NCI-H460 (cell line): ENCODE data around the gene C13orf42. TPM values are rescaled to one million over a fixed set of nuclear protein-coding genes. Genes with fewer than 3 reads are reported as not detected.

Experiments used
- DNase-seq: peaks from one replicate; pipeline ENCODE4 v3.0.0-alpha.2; 2016; ENCODE audit warnings: low read depth; ENCODE audit errors: extremely low read depth
- total RNA-seq: library from RNA; depleted of rRNA; stranded (reverse); fragments of >200 nt; shearing (Covaris generic); gene quantifications from 2 replicates; pipeline ENCODE4 v1.2.3, GENCODE V29; 2014

The C13orf42 gene
- total RNA-seq, 1 experiment from 2014 or later, result 0.12 TPM

DNA sequence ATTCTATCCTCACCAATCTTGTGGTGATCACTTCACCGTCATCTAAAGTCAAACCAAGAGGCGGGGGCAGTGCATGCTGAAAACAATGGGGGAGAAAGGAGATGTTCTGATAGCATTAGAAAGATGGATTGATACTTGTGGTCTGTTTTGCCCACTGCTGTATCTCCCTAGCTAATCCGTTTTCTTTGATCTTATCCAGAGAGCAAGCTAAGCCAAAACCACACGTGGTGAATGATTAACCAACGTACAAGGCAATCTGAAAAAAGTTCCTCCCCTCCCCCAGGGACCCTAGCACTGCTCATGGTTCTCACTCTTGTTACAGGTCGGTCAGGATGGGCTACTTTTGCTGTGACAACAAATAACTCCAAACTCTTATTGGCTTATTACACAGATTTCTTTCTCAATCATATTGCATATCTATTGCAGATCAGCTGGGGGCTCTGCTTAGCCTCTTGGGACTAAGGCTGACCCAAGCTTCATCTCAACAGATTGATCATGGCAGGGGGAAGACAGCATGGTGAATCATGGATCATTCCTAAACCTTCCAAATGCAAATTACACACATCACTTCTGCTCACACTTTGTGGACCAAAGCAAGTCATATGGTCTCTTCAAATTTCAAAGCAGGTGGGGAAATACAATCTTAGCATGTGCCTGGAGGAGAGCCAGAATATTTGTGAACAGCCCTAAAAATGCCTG is 11.9 kb upstream of the C13orf42 start:
- no peak for DNase-seq

DNA sequence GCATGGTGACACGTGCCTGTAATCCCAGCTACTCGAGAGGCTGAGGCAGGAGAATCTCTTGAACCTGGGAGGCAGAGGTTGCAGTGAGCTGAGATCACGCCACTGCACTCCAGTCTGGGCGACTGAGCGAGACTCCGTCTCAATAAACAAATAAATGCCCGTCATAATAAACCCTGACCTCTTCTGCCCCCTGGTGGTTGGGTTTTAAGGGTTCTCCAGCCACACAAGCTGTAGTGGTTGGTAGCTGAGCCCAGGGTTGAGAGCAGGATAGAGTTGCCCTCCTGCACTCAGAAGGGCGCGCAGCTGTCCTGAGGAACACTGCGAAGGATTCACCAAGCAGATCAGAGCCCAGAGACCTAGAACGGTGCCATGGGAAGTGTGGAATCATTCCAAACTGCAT is 9.8 kb upstream of the C13orf42 start:
- DNase-seq, result peak; percentile 48

GRCh38 chr13:51118809-51119431 is 7.8 kb upstream of the C13orf42 start:
- no peak for DNase-seq

DNA sequence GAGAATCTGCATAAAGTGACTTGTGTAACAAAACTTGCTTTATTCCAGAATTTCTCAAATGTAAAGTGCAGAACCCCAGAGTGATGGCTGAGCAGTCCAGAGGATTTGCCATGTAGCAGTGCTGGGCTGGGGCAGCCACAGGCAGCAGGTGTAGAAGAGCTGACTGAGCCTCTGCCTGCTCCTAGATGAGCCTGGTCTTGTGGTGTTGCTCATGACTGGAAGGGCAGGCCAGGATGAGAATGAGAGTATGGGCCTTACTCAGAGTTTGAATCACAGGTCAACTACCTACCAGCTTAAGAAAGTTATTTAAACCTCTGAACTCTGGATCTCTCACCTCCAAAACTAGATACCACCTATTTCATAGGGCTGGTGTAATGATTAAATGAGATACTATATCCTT is 2.9 kb upstream of the C13orf42 start:
- no peak for DNase-seq

GRCh38 chr13:51113186-51113881 is 2.3 kb upstream of the C13orf42 start:
- DNase-seq, result no peak

DNA sequence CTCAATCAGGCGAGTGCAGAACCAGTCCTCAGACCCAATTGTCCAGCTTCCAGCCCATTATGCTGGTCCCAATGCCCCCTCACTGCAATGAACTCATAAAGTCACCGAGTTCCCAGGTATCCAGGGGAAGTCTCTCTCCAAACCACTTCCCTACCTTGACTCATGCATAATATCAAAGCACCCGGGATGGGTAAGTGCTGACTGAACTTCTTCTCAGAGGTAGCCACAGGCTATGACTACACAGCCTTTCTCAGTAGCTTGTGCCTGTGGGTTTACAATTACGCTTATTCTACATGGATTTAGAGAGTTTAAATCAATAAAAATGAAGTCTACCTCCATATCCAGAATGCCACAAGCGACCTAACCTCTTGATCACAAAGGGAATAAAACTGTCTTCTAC is 1.7 kb upstream of the C13orf42 start:
- no peak for DNase-seq

GRCh38 chr13:51111997-51112396 is 923 bp upstream of the C13orf42 start:
- DNase-seq, result no peak

DNA sequence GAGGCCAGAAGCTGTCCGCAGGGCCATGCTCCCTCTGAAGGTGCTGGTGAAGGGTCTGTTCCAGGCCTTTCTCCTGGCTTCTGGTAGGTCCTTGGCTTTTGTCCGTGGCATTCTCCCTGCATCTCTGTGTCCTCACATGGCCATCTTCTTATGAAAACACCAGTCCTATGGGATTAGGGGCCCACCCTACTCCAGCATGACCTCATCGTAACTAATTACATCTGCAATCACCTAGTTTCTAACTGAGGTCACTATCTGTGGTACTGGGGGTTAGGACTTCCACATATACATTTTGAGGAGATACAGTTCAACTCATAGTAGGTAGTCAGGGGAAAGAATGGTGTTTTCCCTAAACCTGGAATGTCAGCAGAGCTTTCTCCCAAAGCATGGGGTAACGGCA is 3.1 kb downstream of the C13orf42 start:
- DNase-seq, result no peak

GRCh38 chr13:51105046-51105445 is 6.0 kb downstream of the C13orf42 start:
- no peak for DNase-seq

DNA sequence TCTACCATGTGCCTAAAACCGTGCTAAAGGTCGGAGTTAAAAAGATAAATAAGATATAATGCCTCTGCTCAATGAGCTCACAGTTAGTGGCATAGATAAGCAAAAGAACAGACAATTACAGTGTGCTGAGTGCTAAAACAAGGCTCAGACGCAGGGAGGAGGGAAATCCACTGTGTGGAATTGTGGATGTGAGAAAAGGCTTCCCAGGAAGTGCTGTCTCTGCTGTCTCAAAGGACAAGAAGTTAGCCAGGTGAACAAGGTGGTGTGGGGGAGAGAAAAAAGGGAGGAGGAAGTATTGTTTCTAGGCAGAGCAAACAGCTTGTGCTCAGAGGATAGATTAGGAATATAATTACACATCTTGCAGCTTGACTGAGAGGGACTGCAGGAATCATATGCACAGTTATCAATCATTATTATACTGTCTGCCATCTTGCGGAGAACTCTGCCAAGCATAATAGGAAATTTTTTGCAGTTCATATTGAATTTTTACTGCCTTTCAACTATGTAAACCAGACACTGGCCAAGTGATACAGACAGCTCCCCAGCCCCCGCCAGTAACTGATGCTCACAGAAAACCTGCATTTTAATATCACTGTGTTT is 9.3 kb downstream of the C13orf42 start:
- no peak for DNase-seq

DNA sequence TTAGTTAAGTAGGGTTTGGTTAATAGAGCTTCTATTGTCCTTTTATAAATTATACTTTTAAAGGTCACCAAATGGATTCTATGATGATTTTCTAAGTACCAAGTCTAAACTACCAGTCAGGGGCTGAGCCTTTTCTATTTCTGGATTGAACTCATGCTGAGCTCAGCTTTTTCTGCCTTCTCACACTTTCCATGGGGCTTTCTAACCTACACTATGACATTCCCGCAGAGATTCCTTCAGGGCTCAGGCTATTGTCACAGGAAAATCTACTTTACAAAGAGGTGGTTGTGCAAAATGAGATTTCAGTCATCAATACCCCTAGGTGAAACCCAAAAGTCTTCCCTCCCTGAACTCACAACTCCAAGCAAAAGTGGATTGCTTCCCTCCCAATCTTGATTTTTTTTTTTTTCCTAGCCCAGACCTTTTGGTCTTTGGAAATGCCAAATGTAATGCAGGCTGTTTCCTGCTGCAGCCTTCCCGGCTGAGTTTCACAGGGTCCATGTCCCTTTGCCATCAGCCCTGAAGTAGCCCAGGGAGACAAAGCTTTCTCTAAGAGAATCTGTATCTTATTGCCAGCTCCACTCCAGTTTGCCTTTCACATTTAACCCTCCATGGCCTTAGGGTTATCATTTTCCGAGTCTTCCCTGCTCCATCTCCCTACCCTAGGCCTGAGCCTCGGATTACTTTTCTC is 13.6 kb downstream of the C13orf42 start:
- DNase-seq, result no peak

DNA sequence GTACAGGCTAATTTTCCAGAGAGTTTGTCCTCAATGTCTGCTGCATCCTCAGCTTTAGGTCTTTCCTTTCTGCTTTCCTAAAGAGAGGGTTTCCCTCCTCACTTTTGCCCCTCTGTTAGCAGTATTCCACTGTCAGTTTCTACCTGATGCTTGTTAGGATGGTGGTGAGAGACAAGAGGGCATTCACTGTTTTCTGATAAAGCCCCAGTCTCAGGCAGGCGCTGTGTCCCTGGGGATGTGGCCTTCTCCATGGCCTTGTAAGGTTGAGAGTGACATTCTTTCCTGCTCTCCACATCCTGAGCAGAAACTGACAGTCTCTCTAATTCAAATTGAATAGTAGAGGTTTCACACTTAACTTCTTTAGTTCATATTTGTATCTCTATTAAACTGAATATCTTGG is 14.9 kb downstream of the C13orf42 start:
- no peak for DNase-seq

DNA sequence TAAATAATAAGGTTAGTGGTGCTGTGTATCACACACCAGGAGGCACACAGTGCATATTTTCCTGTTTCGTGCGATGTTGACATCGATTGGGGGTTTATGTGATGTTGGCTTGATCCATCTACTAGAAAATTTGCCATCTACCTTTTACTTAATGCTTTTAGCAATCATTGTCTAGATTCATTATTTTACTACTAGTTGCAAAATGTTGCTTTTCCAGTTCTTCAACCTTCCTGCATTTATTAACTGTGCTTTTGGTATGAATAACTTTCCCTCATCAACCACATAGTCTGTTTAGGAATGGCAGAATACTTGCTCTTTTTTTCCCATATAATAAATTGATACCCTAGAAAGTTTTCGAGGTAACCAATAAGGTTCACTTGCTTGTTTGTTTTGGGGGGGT is 17.5 kb downstream of the C13orf42 start:
- no peak for DNase-seq

GRCh38 chr13:51091839-51092238 is 19.2 kb downstream of the C13orf42 start:
- no peak for DNase-seq

DNA sequence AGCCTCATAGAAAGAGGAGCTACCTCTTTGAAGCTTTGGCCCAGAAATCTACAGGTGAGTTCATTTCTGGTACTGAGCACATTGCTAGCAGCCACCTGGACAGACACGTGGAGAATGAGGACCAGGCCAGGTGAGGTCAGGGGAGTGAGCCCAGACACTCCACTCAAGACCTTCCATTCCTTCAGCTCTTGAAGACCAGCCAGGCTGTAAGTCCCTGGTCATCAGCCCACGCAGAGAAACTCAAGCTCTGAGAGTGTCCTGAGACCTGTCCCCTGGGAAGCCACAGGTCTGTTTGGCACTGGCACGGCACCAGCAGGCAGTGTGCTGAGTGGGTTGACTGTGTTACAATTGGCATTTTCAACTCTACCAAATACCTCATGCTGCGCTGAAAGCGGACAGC is 27.4 kb downstream of the C13orf42 start:
- no peak for DNase-seq

GRCh38 chr13:51080478-51081065 is 30.5 kb downstream of the C13orf42 start:
- DNase-seq, result peak; percentile 2

DNA sequence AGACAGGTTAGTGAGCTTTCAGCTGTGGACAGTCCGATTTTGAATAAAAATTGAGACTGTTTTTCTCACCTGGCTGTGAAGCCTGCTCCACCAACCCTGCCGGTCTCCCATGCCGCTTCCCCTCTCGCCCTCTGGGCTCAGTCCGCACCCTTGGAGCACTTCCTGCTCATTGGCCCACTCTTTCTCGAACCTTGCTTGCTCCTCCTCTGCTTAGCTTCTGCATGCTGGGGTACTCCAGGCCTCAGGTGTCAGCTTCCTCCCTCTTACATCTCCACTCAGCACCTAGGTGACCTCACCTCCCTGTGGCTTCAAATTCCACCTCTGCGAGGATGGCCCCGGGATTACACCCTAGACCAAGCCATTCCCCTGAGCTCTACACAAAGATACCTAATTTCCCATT is 39.6 kb downstream of the C13orf42 start:
- DNase-seq, result no peak

GRCh38 chr13:51070005-51070649 is 40.9 kb downstream of the C13orf42 start:
- DNase-seq, result peak; percentile 62

DNA sequence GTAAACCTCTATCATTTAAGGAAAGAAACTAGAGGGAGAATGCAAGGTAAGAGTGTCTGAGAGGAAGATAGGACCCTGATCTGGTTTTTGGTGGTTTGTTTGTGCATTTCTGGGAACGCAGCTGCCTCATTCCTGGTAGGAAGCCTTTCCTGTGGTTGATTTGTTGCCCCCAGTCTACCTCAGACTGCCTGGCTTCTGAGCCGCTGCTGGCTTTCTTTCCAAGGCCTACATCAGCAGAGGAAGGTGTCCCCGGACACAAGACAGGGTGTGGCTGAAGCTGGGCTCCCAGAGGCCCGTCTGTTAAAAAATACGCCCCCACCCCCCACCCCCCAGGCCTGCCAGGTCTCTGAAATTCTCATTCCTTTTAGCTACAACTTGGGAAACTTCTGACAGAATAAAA is 42.6 kb downstream of the C13orf42 start:
- DNase-seq, result no peak

- DNase-seq, result no peak
Observed at GRCh38 chr13:51067706-51068105, 43.4 kb downstream of the C13orf42 start.
